Neural cell (in vitro differentiated cells): ENCODE results near the gene CRTC1. TPM values are rescaled to one million over a fixed set of nuclear protein-coding genes. Genes with fewer than 3 reads are reported as not detected.

Experiments used
- H2AFZ ChIP-seq: fragments of 200-600, 300-800 bp; sonication (generic), shearing (Covaris generic); 2 replicates; pipeline ENCODE4 v1.6.0; 2014; ENCODE audit warnings: low read depth, mild to moderate bottlenecking, antibody characterized with exemption, low read length, moderate library complexity
- H3F3A ChIP-seq: fragments of 200-600 bp; shearing (Covaris generic); 2 replicates; pipeline ENCODE4 v1.6.1; 2016; ENCODE audit warnings: mild to moderate bottlenecking, moderate library complexity, mixed read lengths, antibody characterized with exemption, low read length; ENCODE audit not compliant: insufficient read depth, poor library complexity, severe bottlenecking
- H3K27ac ChIP-seq: fragments of 200-600, 300-800 bp; sonication (generic), shearing (Covaris generic); 2 replicates; pipeline ENCODE4 v1.5.1; 2014; ENCODE audit warnings: mild to moderate bottlenecking, low read length, moderate library complexity
- H3K27me3 ChIP-seq: fragments of 300-800, 200-600 bp; sonication (generic), shearing (Covaris generic); 2 replicates; pipeline ENCODE4 v1.6.0; 2014; ENCODE audit warnings: mild to moderate bottlenecking, low read depth, low read length, moderate library complexity; ENCODE audit not compliant: insufficient read depth
- H3K36me3 ChIP-seq: fragments of 300-800, 200-600 bp; sonication (generic), shearing (Covaris generic); 2 replicates; pipeline ENCODE4 v1.5.1; 2014; ENCODE audit warnings: mild to moderate bottlenecking, antibody characterized with exemption, low read length, moderate library complexity; ENCODE audit not compliant: insufficient read depth
- H3K4me2 ChIP-seq: fragments of 300-800, 200-600 bp; sonication (generic), shearing (Covaris generic); 2 replicates; pipeline ENCODE4 v1.6.0; 2014; ENCODE audit warnings: mild to moderate bottlenecking, low read length
- H3K4me3 ChIP-seq: fragments of 300-800, 200-600 bp; sonication (generic), shearing (Covaris generic); 2 replicates; pipeline ENCODE4 v1.5.1; 2014; ENCODE audit warnings: mild to moderate bottlenecking, low read length, moderate library complexity
- H3K79me2 ChIP-seq: fragments of 200-600 bp; shearing (Covaris generic); replicated peaks from 2 replicates; pipeline ENCODE4 v1.6.0; 2014; ENCODE audit warnings: mild to moderate bottlenecking, low read length, moderate library complexity; ENCODE audit not compliant: insufficient read depth
- H3K9ac ChIP-seq: fragments of 300-800, 200-600 bp; sonication (generic), shearing (Covaris generic); 2 replicates; pipeline ENCODE4 v1.6.1; 2016; ENCODE audit warnings: mild to moderate bottlenecking, low read length, mixed read lengths
- H3K9me2 ChIP-seq: fragments of 200-600 bp; shearing (Covaris generic); 2 replicates; pipeline ENCODE4 v1.6.1; 2016; ENCODE audit warnings: mild to moderate bottlenecking, low read length, mixed read lengths; ENCODE audit not compliant: insufficient read depth
- H3K9me3 ChIP-seq: fragments of 200-600, 300-800 bp; sonication (generic), shearing (Covaris generic); 2 replicates; pipeline ENCODE4 v1.6.1; 2016; ENCODE audit warnings: mild to moderate bottlenecking, mixed run types, low read length, moderate library complexity, mixed read lengths
- H4K20me1 ChIP-seq: fragments of 200-600 bp; shearing (Covaris generic); 2 replicates; pipeline ENCODE4 v1.6.1; 2016; ENCODE audit warnings: mild to moderate bottlenecking, mixed run types; ENCODE audit not compliant: insufficient read depth
- CTCF ChIP-seq: fragments of 450-650 bp; IDR thresholded peaks from 2 replicates; pipeline ENCODE4 v1.5.1; 2014; ENCODE audit warnings: antibody characterized with exemption, mild to moderate bottlenecking, moderate library complexity; ENCODE audit not compliant: poor library complexity, severe bottlenecking
- EP300 ChIP-seq: fragments of 450-650 bp; conservative IDR thresholded peaks from 2 replicates; pipeline ENCODE4 v1.6.1; 2014; ENCODE audit warnings: antibody characterized with exemption, mild to moderate bottlenecking, moderate library complexity; ENCODE audit not compliant: poor library complexity, severe bottlenecking
- EZH2 ChIP-seq: fragments of 200-600, 300-800 bp; shearing (Covaris generic), sonication (generic); IDR thresholded peaks from 2 replicates; pipeline ENCODE4 v1.6.1; 2014; ENCODE audit warnings: antibody characterized with exemption, low read length, borderline replicate concordance, mild to moderate bottlenecking; ENCODE audit not compliant: insufficient read depth, poor library complexity, severe bottlenecking
- MXI1 ChIP-seq: fragments of 450-650 bp; conservative IDR thresholded peaks from 2 replicates; pipeline ENCODE4 v1.6.1; 2014; ENCODE audit warnings: antibody characterized with exemption, mild to moderate bottlenecking; ENCODE audit not compliant: poor library complexity, severe bottlenecking
- POLR2AphosphoS5 ChIP-seq: IDR thresholded peaks from 2 replicates; pipeline ENCODE4 v1.6.1; 2012
- RAD21 ChIP-seq: fragments of 450-650 bp; conservative IDR thresholded peaks from 2 replicates; pipeline ENCODE4 v1.6.1; 2014; ENCODE audit warnings: antibody characterized with exemption, mild to moderate bottlenecking, moderate library complexity
- REST ChIP-seq: IDR thresholded peaks from 2 replicates; pipeline ENCODE4 v1.6.1; 2012; ENCODE audit warnings: borderline replicate concordance
- SMC3 ChIP-seq: fragments of 450-650 bp; conservative IDR thresholded peaks from 2 replicates; pipeline ENCODE4 v1.6.1; 2014; ENCODE audit warnings: antibody characterized with exemption, mild to moderate bottlenecking, moderate library complexity; ENCODE audit not compliant: poor library complexity
- TAF1 ChIP-seq: IDR thresholded peaks from 2 replicates; pipeline ENCODE4 v1.6.1; 2012; ENCODE audit warnings: low read depth
- polyA plus RNA-seq: library from polyadenylated mRNA; depleted of rRNA; stranded (reverse); fragments of >200 nt; gene quantifications from 2 replicates; pipeline ENCODE4 v1.2.3, GENCODE V29; 2014

Gene CRTC1
- polyA plus RNA-seq, 1 donor from 2014 or later, result 10.4 TPM

- Histone ChIP-seq H3K27me3 (no peaks in the 10 kb centered on the region), H3K27ac (no peak overlapping the region), H3K79me2 (no peaks in the 10 kb centered on the region), H3K4me2 (no peak overlapping the region), H3K36me3 (no peaks in the 10 kb centered on the region), H2AFZ (no peak overlapping the region), H3K9ac (no peak overlapping the region), H3K4me3 (no peak overlapping the region), H3K9me2 (no peaks in the 10 kb centered on the region), H3F3A (no peaks in the 10 kb centered on the region), H3K9me3 (no peaks in the 10 kb centered on the region), H4K20me1 (no peaks in the 10 kb centered on the region)
- TF ChIP-seq SMC3 (no peak), POLR2AphosphoS5 (no peak), REST (no peak), EP300 (no peak), EZH2 (no peak), TAF1 (no peak), CTCF (no peak), RAD21 (no peak), MXI1 (no peak)
Measured at GRCh38 chr19:18665771-18666202, 17.7 kb upstream of the CRTC1 start.

GRCh38 chr19:18666317-18666716 is 17.2 kb upstream of the CRTC1 start:
- H3K9me2 ChIP-seq, result no peaks in the 10 kb centered on the region
- no peaks in the 10 kb centered on the region for H4K20me1 ChIP-seq
- no peak overlapping the region for H3K9ac ChIP-seq
- H3K4me2 ChIP-seq, result no peak overlapping the region
- no peaks in the 10 kb centered on the region for H3K27me3 ChIP-seq
- no peak overlapping the region for H2AFZ ChIP-seq
- no peak overlapping the region for H3K4me3 ChIP-seq
- TF ChIP-seq EP300, result no peak
- TF ChIP-seq CTCF, result no peak
- TF ChIP-seq TAF1, result no peak
- no peaks in the 10 kb centered on the region for H3K9me3 ChIP-seq
- no peaks in the 10 kb centered on the region for H3F3A ChIP-seq
- H3K79me2 ChIP-seq, result no peaks in the 10 kb centered on the region
- H3K36me3 ChIP-seq, result no peaks in the 10 kb centered on the region
- H3K27ac ChIP-seq, result no peak overlapping the region
